Fibroblast of lung (primary cell): ENCODE data around the gene ITGB7.

Experiments used
- CTCF ChIP-seq, 2 donors: IDR thresholded peaks in 1 of 2; conservative IDR thresholded peaks in 1 of 2; 1 replicate in 1 of 2; 2 replicates in 1 of 2; pipeline ENCODE4 v1.5.1; 2011 to 2012; ENCODE audit warnings: low read length in 2 of 2, control low read depth in 1 of 2, inconsistent platforms in 1 of 2, low read depth in 1 of 2, mild to moderate bottlenecking in 1 of 2
- EZH2 ChIP-seq: IDR thresholded peaks from 2 replicates; pipeline ENCODE4 v1.5.1; 2012; ENCODE audit warnings: low read length, control low read depth, mild to moderate bottlenecking; ENCODE audit errors: missing control alignments

DNA sequence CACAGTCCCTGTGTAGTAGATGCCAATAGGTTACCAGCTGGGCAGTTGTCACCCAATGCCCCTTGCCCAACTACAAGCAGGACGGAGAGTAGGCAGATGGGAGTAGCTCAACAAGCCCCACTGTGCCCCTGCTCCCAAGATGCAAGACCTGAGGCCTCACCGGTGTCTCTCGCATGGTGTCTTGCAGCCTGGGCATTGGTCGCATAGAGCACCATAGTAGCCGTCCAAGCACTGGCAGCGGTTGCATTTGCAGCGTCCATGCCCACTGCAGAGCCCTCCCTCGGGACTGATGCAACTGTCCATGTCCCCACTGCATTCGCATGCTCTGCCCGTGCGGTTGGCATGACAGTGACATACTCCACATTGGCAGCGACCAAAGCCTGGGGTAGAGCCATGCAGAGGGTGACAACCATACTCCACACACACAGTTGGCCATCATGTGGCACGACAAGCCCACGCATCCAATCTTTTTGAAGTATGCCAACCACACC, 14.5 kb downstream of the ITGB7 start:
- no peak for TF ChIP-seq CTCF (conservative IDR thresholded peaks at IDR 0.05 in 1 of 2, IDR thresholded peaks at IDR 0.05 in 1 of 2; ENCODE audit: low read depth in 1 of 2, low read length in 2 of 2)
- no peak for TF ChIP-seq EZH2
